Hematopoietic multipotent progenitor cell treated with erythropoietin and hydrocortisone succinate and interleukin-3 and kit ligand, for 15 days (in vitro differentiated cells): ENCODE data around the gene TMEM181.
A peak's percentile ranks its signal among the peaks of the same experiment; 100 is the strongest.
"Not testable (repeated sequence)": the region's sequence is repeated elsewhere in the genome, so short reads cannot be mapped to it uniquely, and the experiment has no call there.

Experiments used
- DNase-seq: peaks from one replicate; pipeline ENCODE4 v3.0.0-alpha.2; 2015; ENCODE audit warnings: low spot score

Gene TMEM181

GRCh38 chr6:158538741-158539140 is 21.1 kb upstream of the TMEM181 start:
- DNase-seq, result no peak

- DNase-seq, result no peak
Measured at GRCh38 chr6:158539413-158539812, 20.5 kb upstream of the TMEM181 start.

- no peak for DNase-seq
Measured at GRCh38 chr6:158539881-158540280, 20.0 kb upstream of the TMEM181 start.

- no peak for DNase-seq
Measured at GRCh38 chr6:158543606-158544185, 16.2 kb upstream of the TMEM181 start.

- DNase-seq, result no peak
Measured at GRCh38 chr6:158544428-158544827, 15.5 kb upstream of the TMEM181 start.

- DNase-seq, result no peak
Measured at GRCh38 chr6:158545043-158545966, 14.6 kb upstream of the TMEM181 start.

GRCh38 chr6:158548418-158549161 is 11.3 kb upstream of the TMEM181 start:
- DNase-seq, result no peak

GRCh38 chr6:158552055-158552795 is 7.7 kb upstream of the TMEM181 start:
- DNase-seq, result no peak

- DNase-seq, result no peak
Measured at GRCh38 chr6:158552796-158553138, 7.1 kb upstream of the TMEM181 start.

- no peak for DNase-seq
Measured at GRCh38 chr6:158554611-158555361, 5.1 kb upstream of the TMEM181 start.

- DNase-seq, result no peak
Measured at GRCh38 chr6:158556113-158556512, 3.8 kb upstream of the TMEM181 start.

GRCh38 chr6:158557110-158557509 is 2.8 kb upstream of the TMEM181 start:
- DNase-seq, result not testable (repeated sequence)

GRCh38 chr6:158557927-158558326 is 2.0 kb upstream of the TMEM181 start:
- DNase-seq, result no peak

- no peak for DNase-seq
Measured at GRCh38 chr6:158558415-158559306, 1.2 kb upstream of the TMEM181 start.

- DNase-seq, result no peak
Measured at GRCh38 chr6:158559338-158559894, 475 bp upstream of the TMEM181 start.

GRCh38 chr6:158560836-158561320 is 987 bp downstream of the TMEM181 start:
- DNase-seq, result peak; percentile 28

- no peak for DNase-seq
Measured at GRCh38 chr6:158561321-158561884, 1.5 kb downstream of the TMEM181 start.

GRCh38 chr6:158561938-158562337 is 2.0 kb downstream of the TMEM181 start:
- no peak for DNase-seq
